Tibial nerve (tissue), 4 donors: ENCODE results near the gene CDCA8. TPM values are rescaled to one million over a fixed set of nuclear protein-coding genes. Genes with fewer than 3 reads are reported as not detected.

Experiments
- DNase-seq, 2 donors: peaks; one replicate each; pipeline ENCODE4 v3.0.0-alpha.2; 2019; ENCODE audit warnings: low spot score in 2 of 2
- H3K27ac ChIP-seq, 4 donors: fragments of 200-600 bp; sonication (generic) in 3 of 4; one replicate each; pipeline ENCODE4 v1.5.1; 2017 to 2019; ENCODE audit warnings: mild to moderate bottlenecking in 1 of 4
- H3K27me3 ChIP-seq, 2 donors: fragments of 200-600 bp; sonication (generic) in 1 of 2; one replicate each; pipeline versions ENCODE4 v1.5.1 to v1.6.0; 2017 to 2019
- H3K36me3 ChIP-seq, 3 donors: fragments of 200-600 bp; sonication (generic); one replicate each; pipeline ENCODE4 v1.5.1; 2018 to 2019
- H3K4me1 ChIP-seq, 4 donors: fragments of 200-600 bp; sonication (generic) in 3 of 4; one replicate each; pipeline ENCODE4 v1.5.1; 2017 to 2019
- H3K4me3 ChIP-seq, 4 donors: fragments of 200-600 bp; sonication (generic) in 3 of 4; one replicate each; pipeline ENCODE4 v1.5.1; 2017 to 2019; ENCODE audit warnings: mild to moderate bottlenecking in 1 of 4, moderate library complexity in 1 of 4
- H3K9me3 ChIP-seq, 4 donors: fragments of 200-600 bp; sonication (generic) in 3 of 4; one replicate each; pipeline ENCODE4 v1.5.1; 2017 to 2019
- CTCF ChIP-seq, 5 experiments: fragments of 200-600 bp in 3 of 5; fragments of 450-650 bp in 2 of 5; sonication (generic) in 3 of 5; IDR thresholded peaks; one replicate each; pipeline ENCODE4 v1.5.1; 2016 to 2019; ENCODE audit warnings: antibody characterized with exemption in 5 of 5, mild to moderate bottlenecking in 3 of 5, moderate library complexity in 2 of 5
- EP300 ChIP-seq, 2 donors: sonication (generic); formaldehyde crosslinking; IDR thresholded peaks; one replicate each; pipeline ENCODE4 v1.6.1; 2017; ENCODE audit warnings: antibody characterized with exemption in 2 of 2, mild to moderate bottlenecking in 1 of 2
- POLR2A ChIP-seq, 2 donors: fragments of 450-650 bp; IDR thresholded peaks; one replicate each; pipeline ENCODE4 v1.6.1; 2017; ENCODE audit warnings: antibody characterized with exemption in 2 of 2, mild to moderate bottlenecking in 2 of 2, moderate library complexity in 2 of 2
- WGBS, 2 donors: methylation state at CpG; one replicate each; pipeline ENCODE4 v1.1.5; 2018; 5-methylcytosine and 5-hydroxymethylcytosine counted together
- total RNA-seq, 4 donors: library from RNA; depleted of rRNA; stranded (reverse); fragments of >200 nt; gene quantifications; one replicate each; pipeline ENCODE4 v1.1.0, GENCODE V29; 2016

Gene CDCA8
- total RNA-seq, 4 donors from 2014 or later = 0.66 to 0.98 (median 0.90) TPM; not detected in 1

GRCh38 chr1:37719572-37720195 is 27.4 kb downstream of the CDCA8 start:
- 56 to 82% methylated on average over 6 to 13 of the region's 13 CpGs for WGBS, 2 donors
- H3K27ac ChIP-seq = no peak overlapping the region
- peaks cover 0 to 25% (median 6%) of the 10 kb centered on the region in 4 donors for H3K4me1 ChIP-seq
- H3K36me3 ChIP-seq = no peaks in the 10 kb centered on the region
- no peak overlapping the region for H3K4me3 ChIP-seq
- H3K9me3 ChIP-seq = no peaks in the 10 kb centered on the region
- TF ChIP-seq CTCF (IDR thresholded peaks at IDR 0.05) = no peak
- TF ChIP-seq EP300 (IDR thresholded peaks at IDR 0.05) = no peak
- TF ChIP-seq POLR2A (IDR thresholded peaks at IDR 0.05) = no peak
- DNase-seq = no peak
- H3K27me3 ChIP-seq = peaks cover 0 to 5% of the 10 kb centered on the region in 2 donors

GRCh38 chr1:37720231-37721130 is 28.2 kb downstream of the CDCA8 start:
- Histone ChIP-seq H3K36me3 (no peaks in the 10 kb centered on the region), H3K27me3 (peaks cover 0 to 5% of the 10 kb centered on the region in 2 donors), H3K27ac (no peak overlapping the region), H3K9me3 (no peaks in the 10 kb centered on the region), H3K4me1 (peaks cover 0 to 25% (median 6%) of the 10 kb centered on the region in 4 donors), H3K4me3 (no peak overlapping the region)
- no peak for TF ChIP-seq EP300 (IDR thresholded peaks at IDR 0.05)
- DNase-seq = no peak
- 84 to 87% methylated on average over 19 to 22 of the region's 22 CpGs for WGBS, 2 donors

DNA sequence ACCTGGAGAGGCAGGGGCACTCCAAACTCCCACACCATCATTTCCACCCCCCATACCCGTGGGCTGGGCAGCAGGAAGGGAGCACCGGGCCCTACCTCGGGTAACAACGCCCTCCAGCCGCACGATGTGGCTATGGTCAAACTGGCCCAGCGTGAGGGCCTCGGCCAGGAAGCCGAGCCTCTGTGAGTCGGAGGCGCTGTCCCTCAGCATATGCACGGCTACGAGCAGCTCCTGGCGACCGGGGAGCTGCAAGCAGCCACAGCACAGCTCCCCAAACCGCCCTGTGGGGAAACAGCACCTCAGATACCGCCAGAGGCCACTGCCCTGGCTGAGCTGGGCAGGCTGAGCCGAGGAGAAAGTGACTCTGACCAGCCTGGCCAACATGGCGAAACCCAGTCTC is 29.2 kb downstream of the CDCA8 start:
- DNase-seq = no peak
- H3K36me3 ChIP-seq = no peaks in the 10 kb centered on the region
- H3K9me3 ChIP-seq = no peaks in the 10 kb centered on the region
- no peak overlapping the region for H3K4me3 ChIP-seq
- TF ChIP-seq CTCF (IDR thresholded peaks at IDR 0.05) = no peak
- no peak for TF ChIP-seq EP300 (IDR thresholded peaks at IDR 0.05)
- no peak for TF ChIP-seq POLR2A (IDR thresholded peaks at IDR 0.05)
- WGBS, 2 donors = 19 to 39% methylated on average over 18 to 19 of the region's 19 CpGs
- H3K27ac ChIP-seq = peak overlapping the region in 3 of 4 donors; percentile 22 to 62 (median 47)
- H3K27me3 ChIP-seq = peaks cover 0 to 10% of the 10 kb centered on the region in 2 donors
- peaks cover 0 to 25% (median 6%) of the 10 kb centered on the region in 4 donors for H3K4me1 ChIP-seq

- TF ChIP-seq CTCF (IDR thresholded peaks at IDR 0.05) (no peak), EP300 (IDR thresholded peaks at IDR 0.05) (no peak), POLR2A (IDR thresholded peaks at IDR 0.05) (no peak)
- Histone ChIP-seq H3K27ac (peak overlapping the region in 2 of 4 donors; percentile 47 to 62), H3K4me3 (no peak overlapping the region), H3K4me1 (peaks cover 0 to 25% (median 6%) of the 10 kb centered on the region in 4 donors), H3K9me3 (no peaks in the 10 kb centered on the region), H3K27me3 (peaks cover 0 to 12% of the 10 kb centered on the region in 2 donors), H3K36me3 (no peaks in the 10 kb centered on the region)
- DNase-seq = no peak
- 47 to 59% methylated on average over 12 to 14 of the region's 14 CpGs for WGBS, 2 donors
Observed at GRCh38 chr1:37722181-37723071, 30.1 kb downstream of the CDCA8 start.

DNA sequence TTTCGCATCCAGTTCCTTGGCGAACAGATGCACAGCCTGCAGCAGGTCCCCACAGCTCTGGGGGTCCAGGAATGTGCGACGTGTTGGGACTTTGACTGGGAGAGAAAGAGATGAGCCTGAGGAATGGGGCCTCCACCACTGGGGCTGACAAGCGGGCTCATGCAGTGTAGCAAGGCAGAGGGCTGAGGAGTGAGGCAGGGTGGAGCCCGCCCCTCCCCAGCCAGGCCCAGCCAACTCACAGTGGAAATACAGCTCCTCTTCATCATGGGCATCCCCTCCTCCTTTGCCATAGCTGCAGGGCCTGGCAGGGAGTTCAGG is 30.7 kb downstream of the CDCA8 start:
- DNase-seq = no peak
- H3K27me3 ChIP-seq = peaks cover 0 to 12% of the 10 kb centered on the region in 2 donors
- WGBS, 2 donors = 58 to 68% methylated on average over 4 to 6 of the region's 6 CpGs
- no peaks in the 10 kb centered on the region for H3K36me3 ChIP-seq
- H3K27ac ChIP-seq = peak overlapping the region in 2 of 4 donors; percentile 47 to 62
- TF ChIP-seq EP300 (IDR thresholded peaks at IDR 0.05) (no peak), CTCF (IDR thresholded peaks at IDR 0.05) (no peak)
- H3K9me3 ChIP-seq = no peaks in the 10 kb centered on the region
- H3K4me1 ChIP-seq = peaks cover 0 to 25% (median 6%) of the 10 kb centered on the region in 4 donors
- H3K4me3 ChIP-seq = no peak overlapping the region
